Heart left ventricle (tissue), 16 donors: ENCODE results near the gene IL2RA. TPM values are rescaled to one million over a fixed set of nuclear protein-coding genes. Genes with fewer than 3 reads are reported as not detected.

Source experiments
- ATAC-seq, 4 donors: fragments of 200-7000 bp; cut with Tn5 transposase; one replicate each; pipeline ENCODE4 v1.9.1; 2020 to 2022; ENCODE audit warnings: moderate library complexity in 4 of 4, mild to moderate bottlenecking in 3 of 4, moderate number of reproducible peaks in 1 of 4
- DNase-seq, 5 donors: peaks; one replicate each; pipeline ENCODE4 v3.0.0-alpha.2; 2020
- H3K27ac ChIP-seq, 12 donors: fragments of 200-600 bp; sonication (generic) in 4 of 12; one replicate each; pipeline versions ENCODE4 v1.5.0 to v1.8.0; 2016 to 2022; ENCODE audit warnings: mild to moderate bottlenecking in 2 of 12
- H3K27me3 ChIP-seq, 9 donors: fragments of 200-600 bp; sonication (generic) in 2 of 9; one replicate each; pipeline versions ENCODE4 v1.5.1 to v1.8.0; 2016 to 2022; ENCODE audit warnings: mild to moderate bottlenecking in 3 of 9
- H3K36me3 ChIP-seq, 9 donors: fragments of 200-600 bp; sonication (generic) in 2 of 9; one replicate each; pipeline versions ENCODE4 v1.5.0 to v1.8.0; 2018 to 2022; ENCODE audit warnings: mild to moderate bottlenecking in 2 of 9
- H3K4me1 ChIP-seq, 12 donors: fragments of 200-600 bp; sonication (generic) in 4 of 12; one replicate each; pipeline versions ENCODE4 v1.5.0 to v1.8.0; 2016 to 2022; ENCODE audit warnings: mild to moderate bottlenecking in 3 of 12
- H3K4me3 ChIP-seq, 12 donors: fragments of 200-600 bp; sonication (generic) in 4 of 12; one replicate each; pipeline versions ENCODE4 v1.5.0 to v1.8.0; 2017 to 2022; ENCODE audit warnings: mild to moderate bottlenecking in 9 of 12, moderate library complexity in 4 of 12
- H3K9me3 ChIP-seq, 12 donors: fragments of 200-600 bp; sonication (generic) in 4 of 12; one replicate each; pipeline versions ENCODE4 v1.5.0 to v1.8.0; 2016 to 2022; ENCODE audit warnings: mild to moderate bottlenecking in 1 of 12
- CTCF ChIP-seq, 12 donors: fragments of 200-600 bp; sonication (generic) in 4 of 12; IDR thresholded peaks; one replicate each; pipeline versions ENCODE4 v1.5.0 to v1.8.0; 2018 to 2022; ENCODE audit warnings: antibody characterized with exemption in 12 of 12, mild to moderate bottlenecking in 5 of 12
- POLR2A ChIP-seq, 2 donors: fragments of 450-650 bp; IDR thresholded peaks; one replicate each; pipeline ENCODE4 v1.6.1; 2017; ENCODE audit warnings: antibody characterized with exemption in 2 of 2, mild to moderate bottlenecking in 2 of 2, moderate library complexity in 2 of 2
- WGBS, 4 donors: extraction: QIAGEN DNeasy Blood & Tissue Kit in 2 of 4; methylation state at CpG; one replicate each; pipeline versions ENCODE4 v1.1.5 to v1.1.7; 2013 to 2018; 5-methylcytosine and 5-hydroxymethylcytosine counted together
- intact Hi-C, 10 donors: fragments of 100-400 bp; cut with DNase I; formaldehyde crosslinking; loops; one replicate each; pipeline versions ENCODE4 v1.11.1 to v1.14.2; 2022
- polyA plus RNA-seq, 2 donors: library from polyadenylated mRNA; stranded (reverse); fragments of 200-250 nt; gene quantifications; one replicate each; pipeline ENCODE4 v1.2.3, GENCODE V29; 2013
- total RNA-seq, 9 donors: library from RNA; depleted of rRNA in 2 of 9; stranded (reverse); fragments of >200 nt in 2 of 9; fragmentation: NEBNext Ultra II Directional in 3 of 9; extraction: Animal tissue kit (Norgen Biotek cat#: 25700) in 3 of 9; gene quantifications; one replicate each; pipeline versions ENCODE4 v1.1.0 to v1.2.4, GENCODE V29; 2016 to 2023
- donor health status: ischemic (EF 13 %, LVEDD 7.1; RV severe dilation, severe dysfunction).
- donor health status: healthy with polysubstance abuse.
- donor health status: DM: no; HTN: yes; CAD: no.
- donor health status: DM: no; HTN: no; CAD: no.
- donor health status: ischemic (EF 25% LVEDD 6.9; RV normal size, moderate dysfunction).
- donor health status: ischemic (EF 25% LVEDD 5.7; RV mildly dilated, moderate dysfunction).
- donor health status: healthy.
- donor health status: DM: yes; HTN: yes; CAD: no.
- donor health status: ischemic (EF 35%, LVEDD 5.7; RV mildly dilated, moderate dysfunction).
- donor health status: nonischemic (EF 11% LVEDD 7.7; RV severe dilation, severe dysfunction).
- donor health status: DM: yes; HTN: yes; CAD: no.
- donor health status: PGD.
- donor health status: ischemic (EF 29% LVEDD 5.4; RV normal size, mild dysfunction).
- donor health status: nonischemic (EF 23%, LVEDD 6.1; RV moderate dilation, normal function).

IL2RA gene
- total and polyA plus RNA-seq, 11 donors, result 0.11 to 11.1 (median 0.90) TPM; not detected in 1

- intact Hi-C loops, result no loop called here
- no peak for ATAC-seq
- no peak for TF ChIP-seq POLR2A (IDR thresholded peaks at IDR 0.05)
- no peak for TF ChIP-seq CTCF (IDR thresholded peaks at IDR 0.05)
- H3K4me3 ChIP-seq, result no peak overlapping the region
- peaks cover 0 to 51% (median 12%) of the 10 kb centered on the region in 12 donors for H3K4me1 ChIP-seq
- no peak for DNase-seq
- no peaks in the 10 kb centered on the region for H3K9me3 ChIP-seq
- WGBS, 4 donors, result 81 to 92% (median 90%) methylated on average over 2 of the region's 2 CpGs
- H3K36me3 ChIP-seq, result peaks cover 0 to 24% (median 0%) of the 10 kb centered on the region in 9 donors
- H3K27ac ChIP-seq, result peak overlapping the region in 2 of 12 donors; percentile 82 to 86
- H3K27me3 ChIP-seq, result no peaks in the 10 kb centered on the region
Measured at GRCh38 chr10:5970066-5970465, 92.1 kb downstream of the IL2RA start.

GRCh38 chr10:5968681-5969453 is 93.3 kb downstream of the IL2RA start:
- no peak for TF ChIP-seq CTCF (IDR thresholded peaks at IDR 0.05)
- no peak for TF ChIP-seq POLR2A (IDR thresholded peaks at IDR 0.05)
- H3K4me3 ChIP-seq, result no peak overlapping the region
- H3K9me3 ChIP-seq, result no peaks in the 10 kb centered on the region
- ATAC-seq (no peak), DNase-seq (no peak)
- intact Hi-C loops, result no loop called here
- H3K4me1 ChIP-seq, result peaks cover 0 to 39% (median 12%) of the 10 kb centered on the region in 12 donors
- H3K27me3 ChIP-seq, result no peaks in the 10 kb centered on the region
- peaks cover 0 to 36% (median 0%) of the 10 kb centered on the region in 9 donors for H3K36me3 ChIP-seq
- H3K27ac ChIP-seq, result no peak overlapping the region
- WGBS, 4 donors, result 91 to 92% (median 92%) methylated on average over 8 to 9 of the region's 9 CpGs

- DNase-seq, result no peak
- TF ChIP-seq CTCF (IDR thresholded peaks at IDR 0.05) (no peak), POLR2A (IDR thresholded peaks at IDR 0.05) (no peak)
- intact Hi-C loops, result no loop called here
- no peak for ATAC-seq
- H3K9me3 ChIP-seq, result no peaks in the 10 kb centered on the region
- WGBS, 4 donors, result 83 to 97% (median 87%) methylated on average over 5 of the region's 5 CpGs
- H3K36me3 ChIP-seq, result peaks cover 0 to 43% (median 6%) of the 10 kb centered on the region in 9 donors
- H3K4me1 ChIP-seq, result peaks cover 0 to 34% (median 12%) of the 10 kb centered on the region in 12 donors
- H3K4me3 ChIP-seq, result no peak overlapping the region
- H3K27me3 ChIP-seq, result no peaks in the 10 kb centered on the region
- H3K27ac ChIP-seq, result no peak overlapping the region
Measured at GRCh38 chr10:5968037-5968680, 94.0 kb downstream of the IL2RA start.

- TF ChIP-seq CTCF (IDR thresholded peaks at IDR 0.05), result no peak
- no peak for TF ChIP-seq POLR2A (IDR thresholded peaks at IDR 0.05)
- Histone ChIP-seq H3K36me3 (peaks cover 0 to 72% (median 9%) of the 10 kb centered on the region in 9 donors), H3K27me3 (no peaks in the 10 kb centered on the region), H3K9me3 (no peaks in the 10 kb centered on the region), H3K4me1 (peaks cover 0 to 7% (median 0%) of the 10 kb centered on the region in 12 donors), H3K27ac (no peak overlapping the region), H3K4me3 (no peak overlapping the region)
- intact Hi-C loops, result no loop called here
- DNase-seq (peak in 1 of 5 donors; percentile 7), ATAC-seq (no peak)
- WGBS, 4 donors, result 89 to 95% (median 93%) methylated on average over 8 of the region's 8 CpGs
Measured at GRCh38 chr10:5965266-5965665, 96.9 kb downstream of the IL2RA start.
